Astrocyte of the cerebellum (primary cell): ENCODE results near the gene UPK3A.
"Not testable (repeated sequence)": the region's sequence is repeated elsewhere in the genome, so short reads cannot be mapped to it uniquely, and the experiment has no call there.

ENCODE experiments used
- DNase-seq: peaks from one replicate; pipeline ENCODE4 v3.0.0-alpha.2; 2011; ENCODE audit warnings: low read depth
- H3K4me3 ChIP-seq: 2 replicates; pipeline ENCODE4 v1.5.1; 2011; ENCODE audit warnings: mild to moderate bottlenecking, low read depth, low read length, moderate library complexity
- in situ Hi-C: cut with HindIII; loops from 2 replicates; pipeline ENCODE4 v1.10.0; 2017; ENCODE audit warnings: low sequenced_read_pairs
- TF ChIP-seq, protein P1 (sequence below): IDR thresholded peaks from 2 replicates; pipeline ENCODE4 v1.5.1; 2012; ENCODE audit warnings: low read length, low read depth, moderate library complexity, mild to moderate bottlenecking; ENCODE audit errors: missing control alignments

UPK3A gene

DNA sequence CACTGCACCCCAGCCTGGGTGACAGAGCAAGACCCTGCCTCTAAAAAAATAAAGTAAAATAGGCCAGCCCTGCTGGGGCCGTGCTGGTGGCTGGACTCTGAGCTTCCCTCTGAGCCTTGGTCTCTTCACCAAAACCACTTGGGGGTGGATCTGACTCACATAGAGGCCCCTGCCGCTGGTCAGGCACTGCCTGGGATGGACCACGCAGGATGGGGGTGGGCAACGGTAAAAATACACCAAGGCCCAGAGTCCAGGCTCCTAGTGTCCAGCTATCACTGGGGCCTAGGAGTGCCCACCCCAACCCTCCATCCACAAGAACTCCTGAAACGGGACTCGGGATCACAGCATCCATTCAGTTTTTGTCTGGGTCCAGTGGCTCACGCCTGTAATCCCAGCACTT lies 12.3 kb upstream of the UPK3A start:
- no peak overlapping the region for H3K4me3 ChIP-seq
- no peak for DNase-seq
- TF ChIP-seq, protein P1, sequence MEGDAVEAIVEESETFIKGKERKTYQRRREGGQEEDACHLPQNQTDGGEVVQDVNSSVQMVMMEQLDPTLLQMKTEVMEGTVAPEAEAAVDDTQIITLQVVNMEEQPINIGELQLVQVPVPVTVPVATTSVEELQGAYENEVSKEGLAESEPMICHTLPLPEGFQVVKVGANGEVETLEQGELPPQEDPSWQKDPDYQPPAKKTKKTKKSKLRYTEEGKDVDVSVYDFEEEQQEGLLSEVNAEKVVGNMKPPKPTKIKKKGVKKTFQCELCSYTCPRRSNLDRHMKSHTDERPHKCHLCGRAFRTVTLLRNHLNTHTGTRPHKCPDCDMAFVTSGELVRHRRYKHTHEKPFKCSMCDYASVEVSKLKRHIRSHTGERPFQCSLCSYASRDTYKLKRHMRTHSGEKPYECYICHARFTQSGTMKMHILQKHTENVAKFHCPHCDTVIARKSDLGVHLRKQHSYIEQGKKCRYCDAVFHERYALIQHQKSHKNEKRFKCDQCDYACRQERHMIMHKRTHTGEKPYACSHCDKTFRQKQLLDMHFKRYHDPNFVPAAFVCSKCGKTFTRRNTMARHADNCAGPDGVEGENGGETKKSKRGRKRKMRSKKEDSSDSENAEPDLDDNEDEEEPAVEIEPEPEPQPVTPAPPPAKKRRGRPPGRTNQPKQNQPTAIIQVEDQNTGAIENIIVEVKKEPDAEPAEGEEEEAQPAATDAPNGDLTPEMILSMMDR = no peak
- in situ Hi-C loops = loop anchor here (5.0 kb wide), 3 partner anchors 60 to 280 kb away; no protein-coding TSS in a partner anchor

DNA sequence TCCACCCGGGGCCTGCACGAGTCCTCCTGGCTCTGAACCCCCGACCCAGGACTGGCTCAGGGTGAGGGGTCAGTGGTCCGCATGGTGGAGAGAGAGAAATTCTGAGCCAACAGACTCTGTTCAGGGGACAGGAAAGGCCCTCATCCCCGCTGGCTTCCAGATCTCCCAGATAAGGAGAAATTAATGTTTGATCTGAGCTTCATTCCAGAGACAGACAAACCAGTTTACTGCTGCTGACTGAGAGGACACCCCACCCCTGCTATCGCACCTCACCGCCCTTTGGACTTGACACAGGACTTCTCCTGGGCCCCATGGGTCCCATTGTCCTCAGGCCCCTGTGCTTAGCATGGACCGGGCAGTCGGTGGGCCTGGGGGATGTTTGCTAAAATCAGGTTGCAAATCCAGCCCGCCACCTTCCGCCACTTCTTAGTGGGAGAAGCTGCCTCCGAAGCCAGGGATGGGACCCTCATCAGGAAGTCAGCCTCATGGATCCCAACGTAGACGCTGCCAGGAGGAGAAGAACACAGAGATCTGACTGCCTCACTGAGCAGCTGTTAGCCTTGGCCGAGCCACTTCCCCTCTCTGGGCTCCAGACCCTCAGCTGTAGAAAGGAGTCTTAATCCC lies 11.2 kb upstream of the UPK3A start:
- TF ChIP-seq, protein P1 = no peak
- H3K4me3 ChIP-seq = no peak overlapping the region
- in situ Hi-C loops = loop anchor here (5.0 kb wide), 3 partner anchors 59 to 279 kb away; no protein-coding TSS in a partner anchor
- no peak for DNase-seq

DNA sequence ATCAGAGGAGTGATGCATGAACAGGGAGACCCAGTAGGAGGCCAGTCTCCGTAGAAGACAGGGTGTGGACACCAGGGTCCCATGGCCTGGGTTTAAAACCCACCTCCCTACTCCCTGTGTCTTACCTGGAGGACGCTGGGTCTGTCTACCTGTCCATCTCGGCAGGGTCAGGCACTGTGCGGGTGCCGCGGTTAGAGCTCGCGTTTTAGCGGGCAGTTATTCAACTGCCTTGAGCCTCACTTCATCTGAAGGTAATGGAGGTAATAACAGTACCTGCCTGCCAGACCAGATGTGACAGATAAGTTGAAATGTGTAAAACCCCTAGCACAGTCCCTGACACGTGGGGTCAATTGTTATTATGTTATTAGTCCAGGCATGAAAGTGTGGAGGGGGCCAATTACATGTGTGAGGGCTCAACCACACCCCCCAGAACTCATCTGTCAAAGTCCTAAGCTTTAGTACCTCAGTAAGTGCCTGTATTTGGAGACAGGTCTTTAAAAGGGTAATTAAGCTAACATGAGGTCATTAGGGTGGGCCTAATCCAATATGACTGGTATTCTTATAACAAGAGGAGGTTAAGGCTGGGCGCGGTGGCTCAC lies 8.1 kb upstream of the UPK3A start:
- in situ Hi-C loops = loop anchor here (5.0 kb wide), 1 partner anchor 151 kb away; no protein-coding TSS in a partner anchor
- TF ChIP-seq, protein P1 = no peak
- no peak overlapping the region for H3K4me3 ChIP-seq
- DNase-seq = no peak

DNA sequence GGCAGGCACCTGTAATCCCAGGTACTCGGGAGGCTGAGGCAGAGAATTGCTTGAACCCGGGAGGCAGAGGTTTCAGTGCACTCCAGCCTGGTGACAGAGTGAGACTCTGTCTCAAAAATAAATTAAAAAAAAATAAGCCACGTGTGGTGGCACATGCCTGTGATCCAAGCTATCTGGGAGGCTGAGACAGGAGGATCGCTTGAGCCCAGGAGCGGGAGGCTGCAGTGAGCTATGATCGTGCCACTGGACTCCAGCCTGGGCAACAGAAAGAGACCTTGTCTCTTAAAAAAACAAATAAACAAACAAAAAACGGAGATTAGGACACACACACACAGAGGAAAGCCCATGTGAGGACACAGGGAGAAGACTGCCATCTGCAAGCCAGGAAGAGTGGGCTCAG lies 7.0 kb upstream of the UPK3A start:
- H3K4me3 ChIP-seq, DNase-seq: not testable (repeated sequence)
- in situ Hi-C loops = loop anchor here (5.0 kb wide), 1 partner anchor 150 kb away; no protein-coding TSS in a partner anchor

DNA sequence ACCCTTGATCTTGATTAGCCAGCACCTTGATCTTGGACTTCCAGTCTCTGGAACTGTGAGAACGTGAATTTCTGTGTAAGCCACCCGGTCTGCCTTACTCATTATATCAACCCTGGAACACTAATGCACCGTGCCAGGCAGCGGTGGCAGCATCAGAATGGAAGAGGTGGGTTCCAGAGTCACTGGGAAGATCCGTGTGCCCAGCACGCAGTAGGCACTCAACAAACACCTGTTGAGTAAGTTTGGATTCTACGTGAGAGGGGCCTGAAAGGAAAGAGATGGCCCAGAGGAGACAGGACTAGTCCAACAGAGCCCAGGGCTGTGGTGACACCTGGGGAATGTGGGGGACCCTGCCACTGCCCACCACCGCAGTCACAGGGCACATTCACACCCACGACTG lies 6.6 kb upstream of the UPK3A start:
- no peak for DNase-seq
- no peak overlapping the region for H3K4me3 ChIP-seq
- in situ Hi-C loops = loop anchor here (5.0 kb wide), 1 partner anchor 149 kb away; no protein-coding TSS in a partner anchor
- TF ChIP-seq, protein P1 = no peak

DNA sequence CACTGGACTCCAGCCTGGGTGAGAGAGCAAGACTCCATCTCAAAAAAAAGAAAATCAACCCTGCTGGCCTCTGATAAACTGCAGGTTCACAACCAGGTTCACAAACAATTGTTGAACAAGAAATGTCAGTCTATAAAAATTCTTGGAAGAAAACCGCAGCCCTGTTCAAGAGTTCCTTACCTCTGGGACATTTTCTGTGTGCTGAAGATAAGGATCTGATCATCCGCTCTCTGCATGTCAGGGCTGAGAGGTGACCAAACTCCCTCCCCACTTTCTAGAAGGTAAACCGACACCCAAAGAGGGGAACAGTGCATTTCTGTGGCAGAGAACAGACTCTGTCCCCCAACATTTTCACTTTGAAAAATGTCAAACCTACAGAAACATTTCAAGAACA lies 4.2 kb upstream of the UPK3A start:
- no peak for DNase-seq
- no peak overlapping the region for H3K4me3 ChIP-seq
- in situ Hi-C loops = no loop called here
- TF ChIP-seq, protein P1 = no peak

DNA sequence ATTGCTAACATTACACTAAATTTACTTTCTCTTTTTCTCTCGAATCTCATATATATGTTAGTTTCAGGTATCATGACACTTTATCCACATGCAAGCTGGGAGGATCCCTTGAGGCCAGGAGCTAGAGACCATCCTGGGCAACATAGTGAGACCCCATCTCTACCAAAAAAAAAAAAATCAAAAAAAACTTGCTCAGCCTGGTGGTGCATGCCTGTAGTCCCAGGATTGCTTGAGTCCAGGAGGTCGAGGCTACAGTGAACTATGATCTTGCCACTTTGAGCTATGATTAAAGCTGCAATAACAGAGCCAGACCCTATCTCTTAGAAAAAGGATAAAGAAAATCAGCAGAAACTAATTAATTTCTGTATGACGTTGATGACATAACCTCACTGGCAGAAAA lies 3.7 kb upstream of the UPK3A start:
- TF ChIP-seq, protein P1 = no peak
- DNase-seq = no peak
- H3K4me3 ChIP-seq = no peak overlapping the region
- in situ Hi-C loops = no loop called here
